Skin of body (tissue), 2 donors: ENCODE data around the gene IL10. TPM values are rescaled to one million over a fixed set of nuclear protein-coding genes. Genes with fewer than 3 reads are reported as not detected.
"Not testable (repeated sequence)": the region's sequence is repeated elsewhere in the genome, so short reads cannot be mapped to it uniquely, and the experiment has no call there.

Experiments
- DNase-seq: peaks from one replicate; lab custom pipeline; 2025; lab: John Stamatoyannopoulos, UW
- total RNA-seq: library from RNA; depleted of rRNA; stranded (reverse); fragments of >200 nt; gene quantifications from one replicate; pipeline ENCODE4 v1.2.3, GENCODE V29; 2014

Gene IL10
- total RNA-seq, 1 donor from 2014 or later = 1.4 TPM

GRCh38 chr1:206765771-206766170 is 6.5 kb downstream of the IL10 start:
- DNase-seq = not testable (repeated sequence)

DNA sequence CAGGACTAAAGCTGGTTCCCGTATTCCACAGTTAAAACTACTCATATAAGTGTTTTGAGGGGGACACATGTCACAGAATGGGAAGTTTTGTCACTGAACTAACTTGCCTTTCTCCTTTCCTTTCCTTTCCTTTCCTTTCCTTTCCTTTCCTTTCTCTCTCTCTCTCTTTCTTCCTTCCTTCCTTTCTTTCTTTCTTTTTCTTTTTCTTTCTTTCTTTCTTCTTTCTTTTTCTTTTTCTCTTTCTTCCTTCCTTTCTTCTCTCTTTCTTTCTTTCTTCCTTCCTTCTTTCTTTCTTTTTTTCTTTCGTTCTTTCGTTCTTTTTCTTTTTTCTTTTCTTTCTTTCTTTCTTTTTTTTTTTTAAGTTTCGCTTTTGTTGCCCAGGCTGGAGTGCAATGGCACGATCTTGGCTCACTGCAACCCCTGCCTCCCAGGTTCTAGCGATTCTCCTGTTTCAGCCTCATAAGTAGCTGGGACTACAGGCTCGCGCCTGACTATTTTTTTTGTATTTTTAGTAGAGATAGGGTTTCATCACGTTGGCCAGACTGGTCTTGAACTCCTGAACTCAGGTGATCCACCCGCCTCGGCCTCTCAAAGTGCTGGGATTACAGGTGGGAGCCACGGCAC is 9.4 kb downstream of the IL10 start:
- DNase-seq = not testable (repeated sequence)

- no peak for DNase-seq
Measured at GRCh38 chr1:206761159-206761768, 11.0 kb downstream of the IL10 start.

GRCh38 chr1:206760590-206760989 is 11.7 kb downstream of the IL10 start:
- no peak for DNase-seq

- no peak for DNase-seq
Measured at GRCh38 chr1:206757524-206758266, 14.6 kb downstream of the IL10 start.

DNA sequence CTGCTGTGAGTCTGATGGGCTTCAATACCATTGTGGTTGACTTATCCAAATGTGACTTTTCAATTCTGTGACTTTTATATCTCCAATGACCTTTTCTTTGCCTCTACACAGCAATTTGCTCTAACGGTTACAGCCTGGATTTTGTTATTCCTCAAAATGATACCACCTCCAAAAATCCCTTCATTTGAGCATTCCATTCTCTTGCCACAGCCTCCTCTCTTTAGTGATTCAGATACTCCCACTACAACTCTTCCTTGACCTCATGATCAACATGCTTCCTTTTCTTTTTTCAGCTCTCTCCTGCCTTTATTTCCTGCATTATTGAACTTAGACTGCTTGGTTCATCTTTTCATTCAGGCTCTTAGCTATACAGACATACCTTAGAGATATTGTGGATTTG is 18.3 kb downstream of the IL10 start:
- DNase-seq = no peak

DNA sequence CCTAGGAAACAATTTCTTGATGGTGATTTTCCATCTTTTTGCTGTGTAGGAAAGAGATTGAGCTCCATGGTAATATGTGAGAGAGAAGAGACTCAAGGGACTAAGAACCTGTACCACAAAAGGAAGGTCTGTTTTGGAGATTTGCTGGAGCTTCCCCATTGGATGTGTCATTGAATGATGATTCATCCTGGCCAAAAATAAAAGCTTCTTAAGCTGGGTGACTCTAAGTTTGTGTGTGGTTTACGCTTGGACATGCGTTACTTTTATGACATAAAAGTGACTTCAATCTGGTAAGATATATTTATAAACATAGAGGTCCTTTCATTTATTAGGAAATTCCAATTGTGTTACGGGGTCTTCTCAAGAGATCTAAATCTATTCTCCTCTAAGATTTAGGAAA is 19.2 kb downstream of the IL10 start:
- no peak for DNase-seq

DNA sequence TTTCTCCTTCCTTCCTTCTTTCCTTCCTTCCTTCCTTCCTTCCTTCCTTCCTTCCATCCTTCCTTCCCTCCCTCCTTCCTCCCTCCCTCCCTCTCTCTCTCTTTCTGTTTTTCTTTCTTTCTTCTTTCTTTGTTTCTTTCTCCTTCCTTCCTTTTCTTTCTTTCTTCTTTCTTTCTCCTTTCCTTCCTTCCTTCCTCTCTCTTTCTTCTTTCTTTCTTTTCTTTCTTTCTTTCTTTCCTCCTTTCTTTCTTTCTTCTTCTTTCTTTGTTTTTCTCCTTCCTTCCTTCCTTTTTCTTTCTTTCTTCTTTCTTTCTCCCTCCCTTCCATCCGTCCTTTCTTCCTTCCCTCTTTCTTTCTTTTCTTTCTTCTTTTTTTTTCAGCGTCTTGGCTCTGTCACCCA is 19.8 kb downstream of the IL10 start:
- DNase-seq = no peak

DNA sequence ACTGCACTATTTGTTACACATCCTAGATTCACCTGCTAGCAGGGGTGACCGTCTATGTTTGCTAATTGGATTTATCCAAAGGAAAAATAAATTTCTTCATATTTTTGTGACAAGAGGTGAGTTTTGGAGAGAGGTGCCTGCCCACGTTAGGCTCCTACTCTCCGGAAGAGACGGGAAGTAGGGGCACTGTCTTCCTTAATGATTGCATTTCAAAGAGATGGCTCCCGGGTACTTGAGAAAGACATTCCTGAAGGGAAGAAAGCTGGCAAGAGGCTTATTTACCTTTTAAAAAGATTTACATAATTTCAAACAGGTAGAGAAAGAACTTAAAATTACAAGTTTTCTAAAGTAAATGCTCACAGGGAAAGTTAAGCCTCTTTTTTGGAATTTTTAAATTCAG is 20.4 kb downstream of the IL10 start:
- DNase-seq = no peak

DNA sequence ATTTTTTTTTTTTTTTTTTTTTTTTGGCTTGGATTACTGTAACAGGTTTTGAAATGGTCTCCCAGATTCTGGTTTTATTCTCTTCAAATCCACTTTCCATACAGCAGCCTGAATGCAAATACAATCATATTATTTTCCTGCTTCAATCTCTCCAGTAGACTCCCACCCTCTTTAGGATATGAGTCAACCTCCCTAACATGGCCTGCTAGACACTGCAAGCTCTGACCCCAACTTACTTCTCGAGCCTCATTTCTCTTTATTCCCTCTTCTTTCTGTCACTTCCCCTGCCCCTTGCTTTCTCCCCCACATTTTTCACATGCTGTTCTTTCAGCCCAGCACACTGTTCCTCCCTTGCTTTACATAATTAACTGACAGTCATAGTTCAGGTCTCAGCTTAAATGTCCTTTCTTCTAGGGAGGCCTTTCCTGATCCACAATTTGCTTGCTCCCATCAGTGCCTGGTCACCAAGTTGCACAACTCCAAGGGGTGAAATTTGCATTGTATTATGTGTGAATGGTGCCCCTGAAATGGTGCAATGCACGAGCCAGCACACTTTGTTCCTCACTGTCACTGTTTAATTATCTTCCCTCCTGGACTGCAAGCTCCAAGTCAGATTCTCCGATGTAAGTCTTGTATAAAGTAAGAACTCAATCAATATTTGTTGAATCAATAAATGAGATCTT is 23.8 kb downstream of the IL10 start:
- no peak for DNase-seq

- no peak for DNase-seq
Measured at GRCh38 chr1:206745301-206745700, 27.0 kb downstream of the IL10 start.

DNA sequence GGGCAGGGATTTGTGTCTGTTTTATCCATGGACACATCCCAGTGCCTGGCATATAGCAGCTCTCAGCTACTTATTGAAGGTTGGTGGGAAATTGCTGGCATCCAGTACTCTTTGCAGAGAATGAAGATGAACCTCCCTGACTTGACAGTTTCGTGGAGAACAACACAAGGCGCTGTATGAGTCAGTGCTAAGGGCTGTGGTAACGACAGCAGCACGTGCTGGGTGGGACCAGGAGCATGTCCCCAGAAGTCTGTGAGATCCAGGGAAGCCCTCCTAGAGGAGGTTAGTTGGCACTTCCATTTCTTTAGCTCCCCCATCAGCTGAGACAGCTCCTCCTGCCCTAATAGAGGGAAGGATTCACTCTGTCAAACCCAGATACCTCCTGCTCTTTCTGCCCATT is 27.6 kb downstream of the IL10 start:
- no peak for DNase-seq

- no peak for DNase-seq
Measured at GRCh38 chr1:206742719-206743383, 29.4 kb downstream of the IL10 start.

DNA sequence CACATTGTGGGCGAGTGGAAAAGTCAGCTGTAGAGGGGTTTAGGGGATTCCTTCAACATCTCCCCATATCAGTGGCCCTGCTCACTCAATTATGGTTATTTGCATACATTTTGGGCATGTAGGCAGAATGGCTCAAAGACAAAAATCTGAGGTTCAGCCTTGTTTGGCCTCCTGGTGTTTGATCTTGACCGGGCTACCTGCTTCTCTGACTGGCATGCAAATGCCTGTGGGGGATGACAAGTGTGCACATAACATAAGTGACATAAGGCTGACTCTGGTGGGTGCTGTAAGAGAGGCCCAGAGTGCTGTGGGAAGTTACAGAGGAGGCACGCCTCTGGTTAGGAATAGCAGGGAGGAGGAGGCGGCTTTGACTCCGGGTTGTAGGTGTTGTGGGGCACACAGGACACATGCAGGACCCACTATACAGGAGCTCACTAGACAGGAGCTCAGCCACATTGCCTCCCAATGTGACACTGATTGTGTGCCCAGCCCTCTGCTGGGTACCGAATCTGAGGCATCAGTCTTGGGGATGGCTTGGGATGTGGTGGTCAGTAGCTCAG is 31.1 kb downstream of the IL10 start:
- no peak for DNase-seq

DNA sequence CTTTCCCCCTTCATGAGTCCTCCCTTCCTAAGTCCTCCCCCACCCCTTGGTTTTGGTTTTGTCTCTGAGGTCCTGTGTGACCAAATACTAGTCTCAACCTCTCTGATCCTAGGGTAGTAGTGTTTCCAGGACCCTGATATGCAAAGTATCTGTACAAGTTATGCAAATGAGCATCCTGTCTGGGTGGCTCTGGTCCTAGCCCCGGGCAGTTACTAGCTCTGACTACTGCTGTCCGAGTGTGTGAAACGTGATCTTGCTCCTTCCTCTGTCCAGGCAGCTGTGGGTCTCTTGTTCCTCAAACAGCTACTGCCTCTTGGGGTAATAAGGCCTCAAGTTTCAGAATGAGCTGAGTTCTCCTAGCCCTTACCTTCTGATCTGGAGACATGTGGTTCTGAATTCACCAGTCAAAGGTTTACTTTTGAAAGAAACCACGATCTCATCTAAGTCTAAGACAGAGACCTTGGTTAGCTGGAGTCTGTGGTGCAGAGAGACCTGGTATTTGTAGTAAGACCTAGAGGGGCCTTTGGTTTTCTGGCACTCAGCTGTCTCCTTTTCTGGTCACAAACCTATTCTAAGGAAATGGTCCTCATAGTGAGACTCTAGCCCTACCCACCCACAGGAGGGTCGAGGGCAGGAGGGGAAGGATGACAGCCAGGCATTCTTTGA is 32.8 kb downstream of the IL10 start:
- DNase-seq = peak; percentile 18

GRCh38 chr1:206738370-206739366 is 33.6 kb downstream of the IL10 start:
- no peak for DNase-seq

GRCh38 chr1:206737729-206738201 is 34.5 kb downstream of the IL10 start:
- DNase-seq = no peak

DNA sequence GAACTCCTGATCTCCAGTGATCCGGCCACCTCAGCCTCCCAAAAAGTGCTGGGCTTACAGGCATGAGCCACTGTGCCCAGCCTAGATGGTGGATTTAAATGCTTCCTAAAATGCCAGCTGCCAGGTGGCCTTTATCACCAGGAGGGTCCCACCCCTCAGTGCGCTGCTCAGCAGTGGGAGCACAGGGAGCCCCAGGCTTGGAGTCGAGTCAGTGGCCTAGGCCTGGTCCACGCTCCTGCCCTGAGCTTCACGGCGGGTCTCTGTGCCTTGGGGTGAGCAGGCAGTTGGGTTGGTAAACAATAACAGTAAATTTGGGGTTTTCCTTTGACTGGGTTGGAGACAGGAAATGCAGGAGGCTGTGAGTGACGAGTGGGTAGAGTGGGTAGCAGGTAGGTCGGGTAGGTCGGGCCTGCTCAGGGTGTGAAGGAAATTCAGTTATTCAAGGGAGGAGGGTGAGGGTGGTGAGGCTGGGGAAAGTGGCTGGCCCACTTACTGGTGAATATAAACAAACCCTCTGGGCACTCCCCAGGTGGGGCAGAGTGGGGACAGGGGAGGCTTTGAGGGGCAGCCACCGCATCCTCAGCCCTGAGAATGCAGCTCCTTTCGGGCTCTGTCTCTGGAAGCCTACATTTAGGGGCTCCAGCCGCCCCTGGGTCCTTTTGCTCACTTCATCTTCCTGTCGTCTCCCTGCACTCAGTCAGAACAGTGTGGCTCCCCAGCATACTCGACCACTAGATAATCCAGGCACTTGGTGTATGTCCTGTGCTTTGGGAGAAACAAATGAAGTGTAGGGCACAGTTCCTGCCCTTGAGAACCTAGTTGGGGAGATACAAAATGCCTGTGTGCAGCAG is 35.2 kb downstream of the IL10 start:
- no peak for DNase-seq
